HG03045 (cell line): ENCODE data around the gene SFT2D3.

Source experiments
- ATAC-seq: cut with Tn5 transposase; IDR thresholded peaks from one replicate; pipeline ENCODE4 v1.9.1; 2021; ENCODE audit warnings: mild to moderate bottlenecking, moderate library complexity; ENCODE audit not compliant: unreplicated experiment

The SFT2D3 gene

DNA sequence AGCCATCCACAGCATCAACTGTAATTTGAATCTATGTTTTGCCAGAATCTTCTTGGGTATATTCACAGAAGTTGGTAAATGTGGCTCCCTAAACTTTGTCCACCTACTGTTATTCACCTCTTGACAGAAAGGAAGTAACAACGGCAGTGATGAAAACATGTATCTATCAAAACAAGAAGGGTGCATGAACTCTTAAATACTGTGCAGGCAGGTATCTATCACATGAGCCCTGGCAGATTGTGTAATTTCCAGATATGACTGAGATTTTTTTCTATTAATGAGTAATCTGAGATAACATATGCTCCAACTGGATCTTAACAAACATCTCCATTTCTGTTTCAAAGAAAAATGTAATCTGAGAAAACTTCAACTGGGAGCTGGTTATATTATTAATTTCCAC lies 36.6 kb downstream of the SFT2D3 start:
- ATAC-seq = no peak

- ATAC-seq = no peak
Observed at GRCh38 chr2:127739800-127740199, 38.5 kb downstream of the SFT2D3 start.

DNA sequence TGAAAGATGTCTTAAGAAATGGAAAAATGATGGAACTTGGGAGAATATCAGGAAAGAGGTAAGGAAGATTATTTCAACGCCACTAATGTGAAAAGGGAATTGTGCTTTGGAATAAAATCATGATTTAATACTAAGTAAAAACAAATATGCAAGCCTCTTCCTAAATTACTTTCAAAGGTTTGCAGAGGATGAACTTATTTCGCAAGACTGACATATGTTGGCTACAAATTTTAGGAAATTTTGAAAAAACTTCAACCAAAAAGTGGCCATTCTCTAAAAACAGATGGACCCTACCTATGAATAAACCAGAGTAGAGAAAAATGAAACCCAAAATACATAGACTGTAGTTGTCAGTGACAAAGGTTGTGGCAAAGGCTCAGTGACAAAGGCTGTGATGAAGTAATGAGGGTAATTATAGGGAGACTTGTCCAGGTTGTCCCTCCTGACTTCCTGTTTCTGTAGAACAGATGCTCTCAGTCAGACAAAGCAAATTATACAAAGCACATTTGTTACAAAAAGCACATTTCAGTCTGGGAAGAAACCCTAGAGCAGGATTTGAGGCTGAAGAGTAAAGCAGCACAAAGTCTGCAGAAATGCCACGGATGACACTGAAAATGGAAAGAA lies 39.5 kb downstream of the SFT2D3 start:
- ATAC-seq = no peak

GRCh38 chr2:127743477-127744026 lies 42.3 kb downstream of the SFT2D3 start:
- no peak for ATAC-seq

DNA sequence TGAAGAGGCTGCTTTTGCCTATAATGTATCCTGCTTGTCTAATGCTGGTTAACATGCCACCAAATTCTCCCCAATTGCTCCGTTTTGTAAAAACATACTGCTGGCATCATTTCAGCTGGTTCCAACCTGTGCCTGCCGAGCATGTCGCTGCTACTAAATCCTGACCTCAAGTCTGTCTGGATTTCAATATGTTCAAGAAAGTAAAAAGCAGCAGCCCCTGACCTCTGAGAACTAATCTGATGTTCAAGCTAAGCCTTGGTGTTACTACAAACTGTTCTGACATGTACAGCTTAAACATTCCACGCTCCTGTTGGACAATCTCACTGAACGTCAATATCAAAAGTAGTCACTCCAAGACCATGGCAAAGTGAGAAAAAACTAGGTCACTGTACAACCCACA lies 46.3 kb downstream of the SFT2D3 start:
- no peak for ATAC-seq

DNA sequence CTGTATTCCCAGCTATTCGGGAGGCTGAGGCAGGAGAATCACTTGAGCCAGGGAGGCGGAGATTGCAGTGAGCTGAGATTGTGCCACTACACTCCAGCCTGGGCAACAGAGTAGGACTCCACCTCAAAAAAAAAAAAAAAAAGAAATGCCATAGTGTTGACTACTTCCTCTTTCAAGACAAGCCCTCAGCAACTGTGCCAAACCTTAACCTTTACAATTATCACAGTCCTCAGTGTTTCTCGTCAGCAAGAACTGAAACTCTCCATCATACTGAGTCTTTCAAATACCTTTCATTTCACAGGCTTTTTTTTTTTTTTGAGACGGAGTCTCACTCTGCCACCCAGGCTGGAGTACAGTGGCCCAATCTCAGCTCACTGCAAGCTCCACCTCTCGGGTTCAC lies 48.2 kb downstream of the SFT2D3 start:
- ATAC-seq = peak; percentile 96

- ATAC-seq = no peak
Observed at GRCh38 chr2:127753374-127753773, 52.1 kb downstream of the SFT2D3 start.

GRCh38 chr2:127754186-127754585 lies 52.9 kb downstream of the SFT2D3 start:
- no peak for ATAC-seq
